ENCODE results near the gene KLHL36.

KLHL36 gene

GRCh38 chr16:84661418-84662060 is 13.2 kb downstream of the KLHL36 start:
- no peak overlapping the region for H3K4me3 ChIP-seq (ENCODE audit: low read depth, low read length)
- no peak for DNase-seq (ENCODE audit: low read depth)
- TF ChIP-seq CTCF (IDR thresholded peaks at IDR 0.05; ENCODE audit: control insufficient read depth, extremely low read depth, insufficient read depth), result no peak

- H3K4me3 ChIP-seq (ENCODE audit: low read depth, low read length), result no peak overlapping the region
- no peak for DNase-seq (ENCODE audit: low read depth)
- TF ChIP-seq CTCF (IDR thresholded peaks at IDR 0.05; ENCODE audit: control insufficient read depth, extremely low read depth, insufficient read depth), result no peak
Measured at GRCh38 chr16:84662471-84662870, 14.2 kb downstream of the KLHL36 start.

GRCh38 chr16:84663433-84664101 is 15.3 kb downstream of the KLHL36 start:
- DNase-seq (ENCODE audit: low read depth), result no peak
- no peak overlapping the region for H3K4me3 ChIP-seq (ENCODE audit: low read depth, low read length)
- no peak for TF ChIP-seq CTCF (IDR thresholded peaks at IDR 0.05; ENCODE audit: control insufficient read depth, extremely low read depth, insufficient read depth)

GRCh38 chr16:84665359-84665758 is 17.0 kb downstream of the KLHL36 start:
- no peak for DNase-seq (ENCODE audit: low read depth)
- TF ChIP-seq CTCF (IDR thresholded peaks at IDR 0.05; ENCODE audit: control insufficient read depth, extremely low read depth, insufficient read depth), result no peak
- no peak overlapping the region for H3K4me3 ChIP-seq (ENCODE audit: low read depth, low read length)

GRCh38 chr16:84665843-84666242 is 17.5 kb downstream of the KLHL36 start:
- no peak for TF ChIP-seq CTCF (IDR thresholded peaks at IDR 0.05; ENCODE audit: control insufficient read depth, extremely low read depth, insufficient read depth)
- DNase-seq (ENCODE audit: low read depth), result no peak
- H3K4me3 ChIP-seq (ENCODE audit: low read depth, low read length), result no peak overlapping the region

- DNase-seq (ENCODE audit: low read depth), result no peak
- TF ChIP-seq CTCF (IDR thresholded peaks at IDR 0.05; ENCODE audit: control insufficient read depth, extremely low read depth, insufficient read depth), result no peak
- H3K4me3 ChIP-seq (ENCODE audit: low read depth, low read length), result no peak overlapping the region
Measured at GRCh38 chr16:84667600-84668309, 19.4 kb downstream of the KLHL36 start.
